DND-41 (cell line): ENCODE data around the gene LCMT2.

Experiments
- EZH2 ChIP-seq: IDR thresholded peaks from 3 replicates; pipeline ENCODE4 v1.6.1; 2012; ENCODE audit warnings: borderline replicate concordance, low read depth, mild to moderate bottlenecking, moderate library complexity, low read length, inconsistent platforms; ENCODE audit not compliant: severe bottlenecking
- TF ChIP-seq, protein P1 (sequence below): IDR thresholded peaks from 2 replicates; pipeline ENCODE4 v1.5.1; 2012; ENCODE audit warnings: borderline replicate concordance, low read length, moderate library complexity, mild to moderate bottlenecking; ENCODE audit not compliant: poor library complexity, severe bottlenecking; ENCODE audit errors: extremely low read depth

DNA sequence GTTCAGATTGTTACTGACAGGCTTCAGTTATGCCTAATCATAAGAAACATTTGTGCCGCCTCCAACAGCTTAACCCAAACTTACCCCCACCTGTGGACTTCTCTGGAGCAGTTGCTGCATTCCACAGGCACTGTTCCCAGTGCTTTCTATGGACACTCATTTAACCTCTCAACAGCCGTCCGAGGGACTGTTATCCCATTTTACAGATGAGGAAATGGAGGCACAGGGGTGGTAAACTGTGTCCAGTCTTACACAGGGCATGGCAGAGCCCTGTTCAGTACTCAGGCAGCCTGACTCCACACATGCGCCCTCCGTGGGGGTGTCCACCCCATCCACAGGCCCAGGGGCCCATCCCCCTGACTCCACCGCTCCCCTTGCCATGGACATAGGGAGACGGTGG is 49.4 kb downstream of the LCMT2 start:
- TF ChIP-seq, protein P1, sequence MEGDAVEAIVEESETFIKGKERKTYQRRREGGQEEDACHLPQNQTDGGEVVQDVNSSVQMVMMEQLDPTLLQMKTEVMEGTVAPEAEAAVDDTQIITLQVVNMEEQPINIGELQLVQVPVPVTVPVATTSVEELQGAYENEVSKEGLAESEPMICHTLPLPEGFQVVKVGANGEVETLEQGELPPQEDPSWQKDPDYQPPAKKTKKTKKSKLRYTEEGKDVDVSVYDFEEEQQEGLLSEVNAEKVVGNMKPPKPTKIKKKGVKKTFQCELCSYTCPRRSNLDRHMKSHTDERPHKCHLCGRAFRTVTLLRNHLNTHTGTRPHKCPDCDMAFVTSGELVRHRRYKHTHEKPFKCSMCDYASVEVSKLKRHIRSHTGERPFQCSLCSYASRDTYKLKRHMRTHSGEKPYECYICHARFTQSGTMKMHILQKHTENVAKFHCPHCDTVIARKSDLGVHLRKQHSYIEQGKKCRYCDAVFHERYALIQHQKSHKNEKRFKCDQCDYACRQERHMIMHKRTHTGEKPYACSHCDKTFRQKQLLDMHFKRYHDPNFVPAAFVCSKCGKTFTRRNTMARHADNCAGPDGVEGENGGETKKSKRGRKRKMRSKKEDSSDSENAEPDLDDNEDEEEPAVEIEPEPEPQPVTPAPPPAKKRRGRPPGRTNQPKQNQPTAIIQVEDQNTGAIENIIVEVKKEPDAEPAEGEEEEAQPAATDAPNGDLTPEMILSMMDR: no peak
- TF ChIP-seq EZH2: no peak
